WTC11 (cell line): ENCODE measurements around the gene OSTM1.
"Not testable (repeated sequence)": the region's sequence is repeated elsewhere in the genome, so short reads cannot be mapped to it uniquely, and the experiment has no call there.

Source experiments
- CTCF ChIP-seq: fragments of 200-600 bp; IDR thresholded peaks from 2 replicates; pipeline ENCODE4 v1.8.0; 2022; ENCODE audit warnings: antibody characterized with exemption
- FOXJ3 ChIP-seq: sonication (generic); formaldehyde crosslinking; IDR thresholded peaks from 2 replicates; pipeline ENCODE4 v1.9.0; 2021; ENCODE audit warnings: missing genetic modification reagents, mild to moderate bottlenecking, borderline replicate concordance
- FOXP1 ChIP-seq: sonication (generic); formaldehyde crosslinking; IDR thresholded peaks from 2 replicates; pipeline ENCODE4 v1.8.0; 2022; ENCODE audit warnings: missing genetic modification reagents, mild to moderate bottlenecking, moderate library complexity, borderline replicate concordance
- FOXP4 ChIP-seq: sonication (generic); formaldehyde crosslinking; IDR thresholded peaks from 2 replicates; pipeline ENCODE4 v1.8.0; 2022; ENCODE audit warnings: mild to moderate bottlenecking, missing genetic modification reagents
- KAT7 ChIP-seq: sonication (generic); formaldehyde crosslinking; IDR thresholded peaks from 2 replicates; pipeline ENCODE4 v1.8.1; 2023; ENCODE audit warnings: missing genetic modification reagents, mild to moderate bottlenecking, borderline replicate concordance
- MLX ChIP-seq: sonication (generic); formaldehyde crosslinking; IDR thresholded peaks from 2 replicates; pipeline ENCODE4 v1.8.1; 2023; ENCODE audit warnings: mild to moderate bottlenecking, missing genetic modification reagents, moderate library complexity
- MYBL2 ChIP-seq: sonication (generic); formaldehyde crosslinking; IDR thresholded peaks from 2 replicates; pipeline ENCODE4 v1.8.1; 2023; ENCODE audit warnings: mild to moderate bottlenecking, moderate library complexity, missing genetic modification reagents
- NR2C2 ChIP-seq: sonication (generic); formaldehyde crosslinking; IDR thresholded peaks from 2 replicates; pipeline ENCODE4 v1.8.0; 2022; ENCODE audit warnings: mild to moderate bottlenecking, missing genetic modification reagents
- RELA ChIP-seq: sonication (generic); formaldehyde crosslinking; IDR thresholded peaks from 2 replicates; pipeline ENCODE4 v1.8.1; 2022; ENCODE audit warnings: missing genetic modification reagents, mild to moderate bottlenecking, borderline replicate concordance
- SP1 ChIP-seq: sonication (generic); formaldehyde crosslinking; conservative IDR thresholded peaks from 2 replicates; pipeline ENCODE4 v1.8.1; 2022; ENCODE audit warnings: missing genetic modification reagents
- TEAD1 ChIP-seq: sonication (generic); formaldehyde crosslinking; IDR thresholded peaks from 2 replicates; pipeline ENCODE4 v1.8.0; 2022; ENCODE audit warnings: mild to moderate bottlenecking, missing genetic modification reagents
- USF2 ChIP-seq: sonication (generic); formaldehyde crosslinking; IDR thresholded peaks from 2 replicates; pipeline ENCODE4 v1.8.1; 2023; ENCODE audit warnings: mild to moderate bottlenecking, missing genetic modification reagents, moderate library complexity
- ZBTB21 ChIP-seq: sonication (generic); formaldehyde crosslinking; IDR thresholded peaks from 2 replicates; pipeline ENCODE4 v1.8.1; 2023; ENCODE audit warnings: mild to moderate bottlenecking, missing genetic modification reagents, borderline replicate concordance
- ZNF232 ChIP-seq: sonication (generic); formaldehyde crosslinking; IDR thresholded peaks from 2 replicates; pipeline ENCODE4 v1.8.0; 2022; ENCODE audit warnings: mild to moderate bottlenecking, missing genetic modification reagents

- TF ChIP-seq SP1 (CRISPR knock-in tag); CTCF; FOXJ3 (CRISPR knock-in tag); FOXP4 (CRISPR knock-in tag); FOXP1 (CRISPR knock-in tag); NR2C2 (CRISPR knock-in tag); ZNF232 (CRISPR knock-in tag); MLX (CRISPR knock-in tag); TEAD1; KAT7 (CRISPR knock-in tag); MYBL2 (CRISPR knock-in tag); ZBTB21 (CRISPR knock-in tag); RELA (CRISPR knock-in tag); USF2 (CRISPR knock-in tag): not testable (repeated sequence)
Measured at GRCh38 chr6:108009258-108009657, 65.3 kb downstream of the OSTM1 start.
